Measurements from ENCODE around the gene TACR1. TPM values are rescaled to one million over a fixed set of nuclear protein-coding genes. Genes with fewer than 3 reads are reported as not detected.
A peak's percentile ranks its signal among the peaks of the same experiment; 100 is the strongest.

Gene TACR1
- total and polyA plus RNA-seq, 2 of the 8 experiments (the other 6 are each of a cell fraction or from before 2014, with no cell fraction given): 0.09 to 0.37 TPM

GRCh38 chr2:75135776-75136400 is 63.4 kb downstream of the TACR1 start:
- FAIRE-seq: no peak
- no peak overlapping the region for H4K91ac ChIP-seq (replicated peaks; ENCODE audit: insufficient read length, low read length)
- 60% methylated on average over 8 of the region's 8 CpGs; no CpG with 5 or more reads in 1 of the 2 experiments for WGBS, 2 experiments (ENCODE audit: extremely low coverage in 1 of 2, insufficient coverage in 1 of 2, insufficient read length in 1 of 2, insufficient replicate concordance in 2 of 2, low coverage in 1 of 2, low lambda C conversion rate in 2 of 2, missing lambda C conversion rate in 1 of 2)
- no peak overlapping the region for H2AFZ ChIP-seq (ENCODE audit: low read length)
- H3K18ac ChIP-seq (ENCODE audit: extremely low read depth, low read length): no peak overlapping the region
- H3K4ac ChIP-seq (replicated peaks; ENCODE audit: insufficient read length, low read depth, low read length): no peak overlapping the region
- H3K4me2 ChIP-seq (ENCODE audit: insufficient read depth in 1 of 2, low read depth in 2 of 2, low read length in 2 of 2): no peak overlapping the region
- ChIA-PET POLR2A (ENCODE audit: partially characterized antibody) (no interaction called here), CTCF (ENCODE audit: partially characterized antibody) (interaction anchor here (2.2 kb wide), 1 partner anchor 37 kb away, joined by 8 read pairs; no protein-coding TSS in a partner anchor)
- no peaks in the 10 kb centered on the region; a peak in 1 of 7 replicates for H3K4me1 ChIP-seq (replicated peaks in 1 of 4; ENCODE audit: control insufficient read depth in 3 of 4, insufficient read depth in 4 of 4, low read length in 3 of 4)
- no peak overlapping the region for H2BK12ac ChIP-seq (ENCODE audit: low read depth, low read length)
- no peaks in the 10 kb centered on the region for H3K79me2 ChIP-seq (ENCODE audit: control insufficient read depth in 1 of 2, insufficient read depth in 2 of 2, low read length in 2 of 2)
- TF ChIP-seq TEAD4 (IDR thresholded peaks at IDR 0.05; ENCODE audit: low read depth, low read length) (no peak), RXRA (IDR thresholded peaks at IDR 0.05; ENCODE audit: insufficient read depth, low read depth, low read length) (no peak), SP4 (IDR thresholded peaks at IDR 0.05; ENCODE audit: low read length) (no peak)
- H3K14ac ChIP-seq (ENCODE audit: insufficient read length): no peak overlapping the region
- H3K9me3 ChIP-seq (ENCODE audit: insufficient read depth in 2 of 2, low read depth in 1 of 2, low read length in 1 of 2): no peaks in the 10 kb centered on the region
- H2BK120ac ChIP-seq (replicated peaks; ENCODE audit: low read depth, low read length): no peak overlapping the region
- no peaks in the 10 kb centered on the region for H3K23me2 ChIP-seq (ENCODE audit: low read depth, low read length)
- H3K36me3 ChIP-seq (ENCODE audit: control insufficient read depth in 2 of 4, insufficient read depth in 4 of 4, low read length in 3 of 4): no peaks in the 10 kb centered on the region
- no peak overlapping the region for H2AK5ac ChIP-seq (ENCODE audit: low read depth, low read length)
- no peaks in the 10 kb centered on the region for H4K20me1 ChIP-seq (replicated peaks in 1 of 2; ENCODE audit: control insufficient read depth in 1 of 2, insufficient read depth in 2 of 2, low read length in 2 of 2)
- H3K4me3 ChIP-seq (ENCODE audit: extremely low read depth in 1 of 4, insufficient read depth in 2 of 4, low read depth in 3 of 4, low read length in 4 of 4): no peak overlapping the region
- no peak overlapping the region for H3K56ac ChIP-seq (replicated peaks; ENCODE audit: insufficient read length, low read depth, low read length)
- H2BK20ac ChIP-seq (ENCODE audit: low read length): no peak overlapping the region
- H3K27me3 ChIP-seq (replicated peaks in 1 of 4; ENCODE audit: control insufficient read depth in 3 of 4, extremely low read depth in 1 of 4, insufficient read depth in 3 of 4, low read length in 3 of 4): no peaks in the 10 kb centered on the region
- H2BK15ac ChIP-seq (ENCODE audit: low read length): 0 out of 2 replicates have a peak overlapping the region, but pooled peaks have one; percentile 8
- H3K23ac ChIP-seq (ENCODE audit: insufficient read length): no peak overlapping the region
- no peak overlapping the region for H3K27ac ChIP-seq (ENCODE audit: low read depth, low read length)
- no peak overlapping the region for H4K5ac ChIP-seq (ENCODE audit: insufficient read length, low read depth, low read length)
- no peak overlapping the region for H3K9ac ChIP-seq (replicated peaks in 1 of 4; ENCODE audit: extremely low read depth in 1 of 4, low read depth in 3 of 4, low read length in 3 of 4)
- no peaks in the 10 kb centered on the region for H3K79me1 ChIP-seq (ENCODE audit: low read depth, low read length)
- H4K8ac ChIP-seq (ENCODE audit: extremely low read depth, insufficient read depth, low read length): no peak overlapping the region
- no peak overlapping the region for H2BK5ac ChIP-seq (ENCODE audit: low read depth, low read length)
- no peak for DNase-seq (ENCODE audit: low read depth in 1 of 2, low spot score in 2 of 2)

Data from H1 (cell line).